Calu3 (cell line): ENCODE measurements around the gene TMEM178B. TPM values are rescaled to one million over a fixed set of nuclear protein-coding genes. Genes with fewer than 3 reads are reported as not detected.
"Not testable (repeated sequence)": the region's sequence is repeated elsewhere in the genome, so short reads cannot be mapped to it uniquely, and the experiment has no call there.

Source experiments
- Bru-seq: library from RNA; stranded (reverse); fragments of 400-500 nt; gene quantifications from one replicate; lab custom pipeline; 2021; lab: Mats Ljungman, UMichigan
- BruChase-seq, 2 experiments: library from RNA; stranded (reverse); fragments of 400-500 nt; gene quantifications; one replicate each; lab custom pipeline; 2021; lab: Mats Ljungman, UMichigan
- BruUV-seq: library from RNA; stranded (reverse); fragments of 400-500 nt; replicated peaks from 2 replicates; lab custom pipeline; 2021; lab: Mats Ljungman, UMichigan
- CTCF ChIA-PET: fragments of 300-600 bp; sonication (Branson Sonifier 250); formaldehyde crosslinking; loops from one replicate; lab custom pipeline; 2022; ENCODE audit warnings: antibody characterized with exemption; lab: Charles Lee
- DNase-seq: peaks from one replicate; pipeline ENCODE4 v3.0.0; 2022
- H3K27ac Mint-ChIP-seq: one replicate; pipeline ENCODE4 v1.8.0; 2022; ENCODE audit warnings: mixed read lengths; ENCODE audit not compliant: unreplicated experiment
- H3K27me3 Mint-ChIP-seq: one replicate; pipeline ENCODE4 v1.8.0; 2022; ENCODE audit warnings: mixed read lengths; ENCODE audit not compliant: unreplicated experiment
- H3K36me3 Mint-ChIP-seq: one replicate; pipeline ENCODE4 v1.8.0; 2022; ENCODE audit warnings: mild to moderate bottlenecking, moderate library complexity, mixed read lengths; ENCODE audit not compliant: insufficient read depth, unreplicated experiment
- H3K4me1 Mint-ChIP-seq: one replicate; pipeline ENCODE4 v1.8.0; 2022; ENCODE audit warnings: mild to moderate bottlenecking, low read depth, mixed read lengths; ENCODE audit not compliant: unreplicated experiment
- H3K4me3 Mint-ChIP-seq: one replicate; pipeline ENCODE4 v1.8.0; 2022; ENCODE audit warnings: mild to moderate bottlenecking, low read depth, moderate library complexity, mixed read lengths; ENCODE audit not compliant: unreplicated experiment
- H3K9me3 Mint-ChIP-seq: one replicate; pipeline ENCODE4 v1.8.0; 2022; ENCODE audit warnings: low read depth, mixed read lengths; ENCODE audit not compliant: unreplicated experiment
- intact Hi-C: fragments of 100-400 bp; cut with micrococcal nuclease; formaldehyde crosslinking; loops from one replicate; pipeline ENCODE4 v1.10.0; 2022; ENCODE audit not compliant: unreplicated experiment
- long read RNA-seq: library from polyadenylated mRNA; stranded (forward); transcript quantifications from one replicate; pipeline ENCODE4 v2.0.0, GENCODE V29; 2022
- total RNA-seq: library from RNA; stranded (reverse); gene quantifications from 2 replicates; pipeline ENCODE4 v1.2.3, GENCODE V29; 2022
- TF ChIP-seq, protein P1 (sequence below): fragments of 200-600 bp; IDR thresholded peaks from one replicate; pipeline ENCODE4 v1.8.0; 2022; ENCODE audit warnings: antibody characterized with exemption; ENCODE audit not compliant: unreplicated experiment

Gene TMEM178B
- 1.5 and 4.6 TPM in 2 replicates for total RNA-seq
- percentile 45 among the genes with signal in this experiment for Bru-seq, nascent RNA
- percentile 40 among the genes with signal in this experiment for BruChase-seq, experiment 1, labeled RNA remaining after a 6-hour chase
- percentile 38 among the genes with signal in this experiment for BruChase-seq, experiment 2, labeled RNA remaining after a 2-hour chase
- long read RNA-seq, partial matches to known transcripts: 0 of 2 reads
- long read RNA-seq, other reads (novel, unspliced or antisense): 2 of 2 reads

DNA sequence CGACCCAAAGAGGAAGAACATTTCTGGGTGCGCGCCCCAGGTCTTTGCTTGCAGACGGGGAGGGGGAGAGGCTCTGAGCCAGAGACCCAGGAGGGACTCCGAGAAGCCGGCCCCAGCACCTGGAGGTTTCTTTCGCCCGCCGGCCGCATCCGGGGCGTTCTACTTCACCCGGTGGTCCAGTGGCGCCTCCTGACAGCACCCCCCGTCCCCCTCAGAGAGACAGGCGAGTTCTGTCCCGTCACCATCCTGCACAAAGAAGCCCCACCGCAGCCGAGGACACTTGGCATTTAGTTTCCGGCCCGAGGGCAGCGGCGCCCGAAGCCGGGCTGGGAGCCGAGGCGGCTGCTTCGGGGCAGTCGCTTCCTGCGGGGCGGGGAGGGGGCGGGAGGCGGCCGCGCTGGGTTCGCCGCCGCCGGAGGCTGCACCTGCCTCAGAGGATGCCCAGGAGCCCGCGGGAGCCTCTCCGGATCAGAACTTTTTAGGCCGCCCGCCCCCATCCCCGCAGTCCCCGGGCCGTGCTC lies at the start of gene TMEM178B:
Gene TMEM178B, plus strand, starts transcription at position 424 of the 521 bp plus-strand sequence.
- H3K9me3 Mint-ChIP-seq: no peaks in the 10 kb centered on the region
- CTCF ChIA-PET: no interaction called here
- H3K27me3 Mint-ChIP-seq: peaks cover 48% of the 10 kb centered on the region
- H3K4me3 Mint-ChIP-seq: peak within 1 kb of the TSS; percentile 72
- no TSS peak for BruUV-seq
- H3K27ac Mint-ChIP-seq: no peak within 1 kb of the TSS
- H3K4me1 Mint-ChIP-seq: peaks cover 9% of the 10 kb centered on the region
- intact Hi-C loops: loop anchor here (2.0 to 5.0 kb wide), 4 partner anchors 89 to 579 kb away; no protein-coding TSS in a partner anchor
- peaks cover 29% of the 10 kb centered on the region for H3K36me3 Mint-ChIP-seq
- TF ChIP-seq, protein P1, sequence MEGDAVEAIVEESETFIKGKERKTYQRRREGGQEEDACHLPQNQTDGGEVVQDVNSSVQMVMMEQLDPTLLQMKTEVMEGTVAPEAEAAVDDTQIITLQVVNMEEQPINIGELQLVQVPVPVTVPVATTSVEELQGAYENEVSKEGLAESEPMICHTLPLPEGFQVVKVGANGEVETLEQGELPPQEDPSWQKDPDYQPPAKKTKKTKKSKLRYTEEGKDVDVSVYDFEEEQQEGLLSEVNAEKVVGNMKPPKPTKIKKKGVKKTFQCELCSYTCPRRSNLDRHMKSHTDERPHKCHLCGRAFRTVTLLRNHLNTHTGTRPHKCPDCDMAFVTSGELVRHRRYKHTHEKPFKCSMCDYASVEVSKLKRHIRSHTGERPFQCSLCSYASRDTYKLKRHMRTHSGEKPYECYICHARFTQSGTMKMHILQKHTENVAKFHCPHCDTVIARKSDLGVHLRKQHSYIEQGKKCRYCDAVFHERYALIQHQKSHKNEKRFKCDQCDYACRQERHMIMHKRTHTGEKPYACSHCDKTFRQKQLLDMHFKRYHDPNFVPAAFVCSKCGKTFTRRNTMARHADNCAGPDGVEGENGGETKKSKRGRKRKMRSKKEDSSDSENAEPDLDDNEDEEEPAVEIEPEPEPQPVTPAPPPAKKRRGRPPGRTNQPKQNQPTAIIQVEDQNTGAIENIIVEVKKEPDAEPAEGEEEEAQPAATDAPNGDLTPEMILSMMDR: no peak
- peak; percentile 13 for DNase-seq

DNA sequence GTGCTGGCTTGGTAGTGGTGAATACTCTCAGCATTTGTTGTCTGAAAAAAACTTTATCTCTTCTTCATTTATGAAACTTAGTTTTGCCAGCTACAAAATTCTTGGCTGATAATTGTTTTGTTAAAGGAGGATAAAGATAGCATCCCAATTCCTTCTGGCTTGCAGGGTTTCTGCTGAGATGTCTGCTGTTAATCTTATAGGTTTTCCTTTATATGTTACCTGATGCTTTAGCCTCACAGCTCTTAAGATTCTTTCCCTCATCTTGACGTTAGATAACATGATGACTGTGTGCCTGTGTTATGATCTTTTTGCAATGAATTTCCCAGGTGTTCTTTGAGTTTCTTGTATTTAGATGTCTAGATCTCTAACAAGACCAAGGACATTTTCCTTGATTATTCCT lies 49.2 kb upstream of the TMEM178B start:
- H3K4me3 Mint-ChIP-seq: no peak overlapping the region
- no peak overlapping the region for H3K27ac Mint-ChIP-seq
- intact Hi-C loops: no loop called here
- H3K36me3 Mint-ChIP-seq: no peaks in the 10 kb centered on the region
- DNase-seq: no peak
- H3K27me3 Mint-ChIP-seq: no peaks in the 10 kb centered on the region
- CTCF ChIA-PET: no interaction called here
- peaks cover 3% of the 10 kb centered on the region for H3K9me3 Mint-ChIP-seq
- H3K4me1 Mint-ChIP-seq: no peaks in the 10 kb centered on the region
- TF ChIP-seq, protein P1: no peak
- BruUV-seq: no TSS peak

DNA sequence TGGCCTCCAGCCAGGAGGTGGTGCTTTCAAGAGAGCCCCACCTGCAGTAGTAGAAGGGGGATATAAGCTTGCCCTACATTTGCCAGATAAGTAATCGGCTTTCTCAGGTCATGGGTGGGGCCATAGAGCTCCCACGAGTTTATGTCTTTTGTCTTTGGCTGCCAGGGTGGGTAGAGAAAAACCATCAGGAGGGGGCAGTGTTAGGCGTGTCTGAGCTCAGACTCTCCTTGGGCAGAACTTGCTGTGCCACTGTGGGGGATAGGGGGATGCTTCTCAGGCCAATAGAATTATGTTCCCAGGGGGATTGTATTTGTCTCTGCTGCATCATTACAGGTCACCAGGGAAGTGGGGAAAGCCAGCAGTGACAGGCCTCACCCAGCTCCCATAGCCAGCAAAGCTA lies 46.8 kb upstream of the TMEM178B start:
- TF ChIP-seq, protein P1: no peak
- BruUV-seq: no TSS peak
- intact Hi-C loops: no loop called here
- no peak for DNase-seq
- no peaks in the 10 kb centered on the region for H3K36me3 Mint-ChIP-seq
- H3K27me3 Mint-ChIP-seq: no peaks in the 10 kb centered on the region
- no peak overlapping the region for H3K27ac Mint-ChIP-seq
- CTCF ChIA-PET: interaction anchor here (0.7 kb wide), 1 partner anchor 125 kb away, joined by 5 read pairs; no protein-coding TSS in a partner anchor
- H3K4me3 Mint-ChIP-seq: no peak overlapping the region
- H3K4me1 Mint-ChIP-seq: no peaks in the 10 kb centered on the region
- H3K9me3 Mint-ChIP-seq: peaks cover 3% of the 10 kb centered on the region

DNA sequence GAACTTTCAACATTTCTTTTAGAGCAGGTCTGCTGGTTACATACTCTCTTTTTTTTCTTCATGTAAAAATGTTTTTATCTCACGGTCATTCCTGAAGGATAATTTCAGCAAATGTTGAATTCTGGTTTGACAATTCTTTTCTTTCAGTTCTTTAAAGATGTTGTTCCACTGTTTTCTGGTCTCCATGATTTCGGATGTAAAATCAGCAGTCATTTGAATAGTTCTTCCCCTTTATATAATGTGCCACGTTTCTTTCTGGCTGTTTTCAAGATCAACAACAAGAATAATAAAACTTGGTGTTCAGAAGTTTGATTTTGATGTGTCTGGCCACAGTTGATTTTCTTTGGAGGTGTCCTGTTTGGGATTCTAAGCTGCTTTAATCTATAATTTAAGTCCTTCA lies 45.1 kb upstream of the TMEM178B start:
- Mint-ChIP-seq H3K4me3 (no peak overlapping the region), H3K4me1 (no peaks in the 10 kb centered on the region), H3K27me3 (no peaks in the 10 kb centered on the region), H3K36me3 (no peaks in the 10 kb centered on the region), H3K27ac (no peak overlapping the region), H3K9me3 (peaks cover 3% of the 10 kb centered on the region)
- TF ChIP-seq, protein P1: no peak
- BruUV-seq: no TSS peak
- CTCF ChIA-PET: no interaction called here
- intact Hi-C loops: no loop called here
- DNase-seq: no peak

DNA sequence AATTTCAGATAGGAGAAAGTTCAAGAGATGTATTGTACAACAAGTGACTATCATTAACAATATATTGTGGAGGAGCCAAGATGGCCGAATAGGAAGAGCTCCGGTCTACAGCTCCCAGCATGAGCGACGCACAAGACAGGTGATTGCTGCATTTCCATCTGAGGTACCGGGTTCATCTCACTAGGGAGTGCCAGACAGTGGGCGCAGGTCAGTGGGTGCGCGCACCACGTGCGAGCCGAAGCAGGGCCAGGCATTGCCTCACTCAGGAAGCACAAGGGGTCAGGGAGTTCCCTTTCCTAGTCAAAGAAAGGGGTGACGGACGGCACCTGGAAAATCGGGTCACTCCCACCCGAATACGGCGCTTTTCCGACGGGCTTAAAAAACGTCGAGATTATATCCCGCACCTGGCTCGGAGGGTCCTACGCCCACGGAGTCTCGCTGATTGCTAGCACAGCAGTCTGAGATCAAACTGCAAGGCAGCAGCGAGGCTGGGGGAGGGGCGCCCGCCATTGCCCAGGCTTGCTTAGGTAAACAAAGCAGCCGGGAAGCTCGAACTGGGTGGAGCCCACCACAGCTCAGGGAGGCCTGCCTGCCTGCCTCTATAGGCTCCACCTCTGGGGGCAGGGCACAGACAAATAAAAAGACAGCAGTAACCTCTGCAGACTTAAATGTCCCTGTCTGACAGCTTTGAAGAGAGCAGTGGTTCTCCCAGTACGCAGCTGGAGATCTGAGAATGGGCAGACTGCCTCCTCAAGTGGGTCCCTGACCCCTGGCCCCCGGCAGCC lies 41.1 kb upstream of the TMEM178B start:
- H3K36me3 Mint-ChIP-seq, H3K4me1 Mint-ChIP-seq, CTCF ChIA-PET, BruUV-seq, intact Hi-C loops, H3K27me3 Mint-ChIP-seq, DNase-seq, H3K4me3 Mint-ChIP-seq, H3K27ac Mint-ChIP-seq, H3K9me3 Mint-ChIP-seq: not testable (repeated sequence)

DNA sequence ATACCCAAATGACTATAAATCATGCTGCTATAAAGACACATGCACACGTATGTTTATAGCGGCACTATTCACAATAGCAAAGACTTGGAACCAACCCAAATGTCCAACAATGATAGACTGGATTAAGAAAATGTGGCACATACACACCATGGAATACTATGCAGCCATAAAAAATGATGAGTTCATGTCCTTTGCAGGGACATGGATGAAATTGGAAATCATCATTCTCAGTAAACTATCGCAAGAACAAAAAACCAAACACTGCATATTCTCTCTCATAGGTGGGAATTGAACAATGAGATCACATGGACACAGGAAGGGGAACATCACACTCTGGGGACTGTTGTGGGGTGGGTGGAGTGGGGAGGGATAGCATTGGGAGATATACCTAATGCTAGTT lies 35.8 kb upstream of the TMEM178B start:
- DNase-seq, H3K36me3 Mint-ChIP-seq, H3K9me3 Mint-ChIP-seq, H3K27me3 Mint-ChIP-seq, H3K4me1 Mint-ChIP-seq, intact Hi-C loops, BruUV-seq, H3K27ac Mint-ChIP-seq, H3K4me3 Mint-ChIP-seq, CTCF ChIA-PET: not testable (repeated sequence)
